Left lung (tissue), 10 donors: ENCODE data around the gene ARPP19. TPM values are rescaled to one million over a fixed set of nuclear protein-coding genes. Genes with fewer than 3 reads are reported as not detected.

Source experiments
- ATAC-seq: fragments of 200-7000 bp; cut with Tn5 transposase; one replicate; pipeline ENCODE4 v1.9.1; 2020; ENCODE audit warnings: moderate library complexity
- DNase-seq, 4 donors: peaks; one replicate each; pipeline ENCODE4 v3.0.0-alpha.2; 2013 to 2020
- H3K27ac ChIP-seq, 2 donors: fragments of 200-600 bp; sonication (generic) in 1 of 2; one replicate each; pipeline versions ENCODE4 v1.5.0 to v1.8.0; 2020 to 2021
- H3K27me3 ChIP-seq, 2 donors: fragments of 200-600 bp; sonication (generic) in 1 of 2; one replicate each; pipeline versions ENCODE4 v1.5.0 to v1.8.0; 2020 to 2021
- H3K36me3 ChIP-seq, 2 donors: fragments of 200-600 bp; sonication (generic) in 1 of 2; one replicate each; pipeline versions ENCODE4 v1.5.0 to v1.8.0; 2020 to 2021
- H3K4me1 ChIP-seq, 2 donors: fragments of 200-600 bp; one replicate each; pipeline ENCODE4 v1.8.0; 2021
- H3K4me3 ChIP-seq, 2 donors: fragments of 200-600 bp; sonication (generic) in 1 of 2; one replicate each; pipeline versions ENCODE4 v1.5.0 to v1.8.0; 2020 to 2021; ENCODE audit warnings: mild to moderate bottlenecking in 1 of 2
- H3K9me3 ChIP-seq, 2 donors: fragments of 200-600 bp; sonication (generic) in 1 of 2; one replicate each; pipeline versions ENCODE4 v1.5.0 to v1.8.0; 2020 to 2021
- intact Hi-C, 2 donors: fragments of 100-400 bp; cut with DNase I; formaldehyde crosslinking; loops; one replicate each; pipeline versions ENCODE4 v1.11.2 to v1.14.2; 2022
- polyA plus RNA-seq, 6 donors: library from polyadenylated mRNA; unstranded; fragments of 120-200 nt; gene quantifications; one replicate each; pipeline ENCODE4 v1.2.1, GENCODE V29; 2013; ENCODE audit not compliant: insufficient read length in 6 of 6
- total RNA-seq, 2 donors: library from RNA; stranded (reverse); fragmentation: NEBNext Ultra II Directional; extraction: Animal tissue kit (Norgen Biotek cat#: 25700); gene quantifications; one replicate each; pipeline ENCODE4 v1.2.1, GENCODE V29; 2021
- TF ChIP-seq, protein P1 (sequence below), 2 donors: fragments of 200-600 bp; sonication (generic) in 1 of 2; IDR thresholded peaks; one replicate each; pipeline versions ENCODE4 v1.5.0 to v1.8.0; 2021; ENCODE audit warnings: antibody characterized with exemption in 2 of 2
- donor health status: DM: no; HTN: yes; CAD: no.
- donor health status: DM: no; HTN: no; CAD: no.

Gene ARPP19
- total and polyA plus RNA-seq, 8 donors: 96.3 to 158 (median 110) TPM

DNA sequence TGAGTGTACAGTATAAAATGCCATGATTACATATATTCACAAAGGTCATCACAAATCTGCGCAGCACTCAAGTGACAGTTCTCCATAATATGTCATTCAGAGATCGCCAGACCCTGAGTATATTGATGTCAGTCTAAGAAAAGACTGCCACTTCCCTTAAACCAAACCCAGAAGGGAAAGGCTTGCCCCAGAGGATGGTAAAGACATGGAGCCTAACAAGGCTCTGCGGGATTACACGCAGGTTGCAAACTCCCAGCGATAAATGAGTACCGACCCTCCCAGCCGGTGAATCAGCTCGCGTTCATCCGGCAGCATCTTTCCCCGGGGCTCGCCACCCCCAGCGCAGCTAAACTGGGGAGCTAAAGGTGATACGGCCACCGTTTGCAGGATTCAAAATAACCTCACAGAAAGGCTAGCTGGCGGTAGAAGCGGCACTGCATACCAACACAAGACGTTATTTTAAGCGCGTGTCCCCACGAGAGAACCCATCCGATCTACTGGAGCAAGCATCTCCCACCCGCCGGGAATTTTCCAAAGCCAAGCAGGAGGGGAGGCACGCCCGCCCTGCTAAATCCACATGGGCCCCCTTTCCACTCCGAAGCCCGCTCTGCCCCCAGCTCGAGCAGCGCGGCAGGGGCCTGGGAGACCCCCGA, 40.8 kb downstream of the ARPP19 start:
- intact Hi-C loops: no loop called here
- ATAC-seq (peak; percentile 30), DNase-seq (peak in 2 of 4 donors; percentile 22 to 39)
- H3K27me3 ChIP-seq: peaks cover 12 to 25% of the 10 kb centered on the region in 2 donors
- peak overlapping the region; percentile 51 to 87 for H3K27ac ChIP-seq
- H3K4me1 ChIP-seq: peaks cover 10 to 33% of the 10 kb centered on the region in 2 donors
- H3K4me3 ChIP-seq: peak overlapping the region; percentile 81 to 88
- H3K9me3 ChIP-seq: no peaks in the 10 kb centered on the region
- TF ChIP-seq, protein P1, sequence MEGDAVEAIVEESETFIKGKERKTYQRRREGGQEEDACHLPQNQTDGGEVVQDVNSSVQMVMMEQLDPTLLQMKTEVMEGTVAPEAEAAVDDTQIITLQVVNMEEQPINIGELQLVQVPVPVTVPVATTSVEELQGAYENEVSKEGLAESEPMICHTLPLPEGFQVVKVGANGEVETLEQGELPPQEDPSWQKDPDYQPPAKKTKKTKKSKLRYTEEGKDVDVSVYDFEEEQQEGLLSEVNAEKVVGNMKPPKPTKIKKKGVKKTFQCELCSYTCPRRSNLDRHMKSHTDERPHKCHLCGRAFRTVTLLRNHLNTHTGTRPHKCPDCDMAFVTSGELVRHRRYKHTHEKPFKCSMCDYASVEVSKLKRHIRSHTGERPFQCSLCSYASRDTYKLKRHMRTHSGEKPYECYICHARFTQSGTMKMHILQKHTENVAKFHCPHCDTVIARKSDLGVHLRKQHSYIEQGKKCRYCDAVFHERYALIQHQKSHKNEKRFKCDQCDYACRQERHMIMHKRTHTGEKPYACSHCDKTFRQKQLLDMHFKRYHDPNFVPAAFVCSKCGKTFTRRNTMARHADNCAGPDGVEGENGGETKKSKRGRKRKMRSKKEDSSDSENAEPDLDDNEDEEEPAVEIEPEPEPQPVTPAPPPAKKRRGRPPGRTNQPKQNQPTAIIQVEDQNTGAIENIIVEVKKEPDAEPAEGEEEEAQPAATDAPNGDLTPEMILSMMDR (IDR thresholded peaks at IDR 0.05): no peak
- no peaks in the 10 kb centered on the region for H3K36me3 ChIP-seq

- peak overlapping the region; percentile 81 to 88 for H3K4me3 ChIP-seq
These were observed 41.5 kb downstream of the ARPP19 start for GRCh38 chr15:52527196-52527910.

GRCh38 chr15:52524223-52525136, 44.4 kb downstream of the ARPP19 start:
- ATAC-seq: no peak
- TF ChIP-seq, protein P1 (IDR thresholded peaks at IDR 0.05): no peak
- Histone ChIP-seq H3K9me3 (no peaks in the 10 kb centered on the region), H3K4me1 (peaks cover 6 to 46% of the 10 kb centered on the region in 2 donors), H3K4me3 (no peak overlapping the region), H3K27ac (no peak overlapping the region), H3K36me3 (no peaks in the 10 kb centered on the region), H3K27me3 (peaks cover 0 to 7% of the 10 kb centered on the region in 2 donors)
- intact Hi-C loops: no loop called here
- DNase-seq: no peak

More at GRCh38 chr15:52527196-52527910, 41.5 kb downstream of the ARPP19 start:
- Histone ChIP-seq H3K36me3 (no peaks in the 10 kb centered on the region), H3K9me3 (no peaks in the 10 kb centered on the region), H3K4me1 (peaks cover 10 to 39% of the 10 kb centered on the region in 2 donors), H3K27ac (no peak overlapping the region), H3K27me3 (peaks cover 12 to 25% of the 10 kb centered on the region in 2 donors)
- intact Hi-C loops: no loop called here
- DNase-seq (no peak), ATAC-seq (no peak)
- TF ChIP-seq, protein P1 (IDR thresholded peaks at IDR 0.05): no peak

DNA sequence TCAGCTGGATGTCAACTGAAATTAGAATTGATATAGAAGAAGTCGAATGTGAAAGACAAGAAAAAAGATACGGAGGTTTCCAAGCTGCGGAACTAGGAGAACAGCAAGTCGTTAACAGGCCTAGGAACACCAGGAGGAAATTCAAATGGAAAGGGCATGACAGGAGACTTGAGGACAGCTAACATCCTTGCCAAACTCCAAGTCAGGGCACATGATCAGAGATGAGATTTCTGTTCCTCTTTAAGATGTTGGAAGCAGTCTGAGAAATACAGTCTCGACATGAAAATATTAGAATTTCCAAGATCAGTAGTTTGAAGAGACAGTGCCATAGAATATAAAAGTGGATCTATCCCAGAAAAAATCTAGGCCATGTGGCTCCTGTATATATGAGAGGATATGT, 45.2 kb downstream of the ARPP19 start:
- no peak overlapping the region for H3K27ac ChIP-seq
- no peaks in the 10 kb centered on the region for H3K9me3 ChIP-seq
- peaks cover 0 to 5% of the 10 kb centered on the region in 2 donors for H3K27me3 ChIP-seq
- H3K4me3 ChIP-seq: no peak overlapping the region
- TF ChIP-seq, protein P1 (IDR thresholded peaks at IDR 0.05): no peak
- no peak for DNase-seq
- peaks cover 4 to 50% of the 10 kb centered on the region in 2 donors for H3K4me1 ChIP-seq
- no peaks in the 10 kb centered on the region for H3K36me3 ChIP-seq
- intact Hi-C loops: no loop called here
- ATAC-seq: no peak
